Immature natural killer cell (primary cell): ENCODE measurements around the gene PARD3B. TPM values are rescaled to one million over a fixed set of nuclear protein-coding genes. Genes with fewer than 3 reads are reported as not detected.

Experiments
- DNase-seq, 3 donors: peaks; one replicate each; pipeline ENCODE4 v3.0.0; 2022; ENCODE audit warnings: mixed read lengths in 1 of 3
- H3K27ac Mint-ChIP-seq, 6 donors: one replicate each; pipeline ENCODE4 v1.8.0; 2020; ENCODE audit warnings: mixed read lengths in 6 of 6, mild to moderate bottlenecking in 5 of 6, inconsistent platforms in 4 of 6, moderate library complexity in 3 of 6
- H3K27me3 Mint-ChIP-seq, 3 donors: one replicate each; pipeline ENCODE4 v1.8.0; 2020 to 2021; ENCODE audit warnings: low read depth in 3 of 3, mild to moderate bottlenecking in 3 of 3, mixed read lengths in 3 of 3, moderate library complexity in 3 of 3, inconsistent platforms in 1 of 3
- H3K36me3 Mint-ChIP-seq, 3 donors: one replicate each; pipeline ENCODE4 v1.8.0; 2020; ENCODE audit warnings: mixed read lengths in 3 of 3, inconsistent platforms in 2 of 3, mild to moderate bottlenecking in 2 of 3
- H3K4me1 Mint-ChIP-seq, 2 donors: one replicate each; pipeline ENCODE4 v1.8.0; 2020; ENCODE audit warnings: inconsistent platforms in 2 of 2, mild to moderate bottlenecking in 2 of 2, mixed read lengths in 2 of 2, moderate library complexity in 1 of 2
- H3K4me3 Mint-ChIP-seq, 5 donors: one replicate each; pipeline ENCODE4 v1.8.0; 2020; ENCODE audit warnings: mild to moderate bottlenecking in 5 of 5, mixed read lengths in 5 of 5, inconsistent platforms in 3 of 5, moderate library complexity in 3 of 5
- H3K9me3 Mint-ChIP-seq, 6 donors: one replicate each; pipeline ENCODE4 v1.8.0; 2020; ENCODE audit warnings: mild to moderate bottlenecking in 6 of 6, mixed read lengths in 6 of 6, inconsistent platforms in 4 of 6, moderate library complexity in 3 of 6
- polyA plus RNA-seq, 3 donors: library from polyadenylated mRNA; unstranded; fragments of 300-500 nt; fragmentation: Illumina TruSeq; gene quantifications; one replicate each; pipeline ENCODE4 v1.2.3, GENCODE V29; 2021

PARD3B gene
- polyA plus RNA-seq, 3 donors from 2014 or later = not detected

- DNase-seq = no peak
- no peaks in the 10 kb centered on the region for H3K36me3 Mint-ChIP-seq
- H3K4me3 Mint-ChIP-seq = no peak overlapping the region
- no peak overlapping the region for H3K27ac Mint-ChIP-seq
- peaks cover 0 to 2% (median 0%) of the 10 kb centered on the region in 6 donors for H3K9me3 Mint-ChIP-seq
- peaks cover 0 to 3% (median 0%) of the 10 kb centered on the region in 3 donors for H3K27me3 Mint-ChIP-seq
- H3K4me1 Mint-ChIP-seq = no peaks in the 10 kb centered on the region
Measured at GRCh38 chr2:205494537-205495235, 949.4 kb downstream of the PARD3B start.

DNA sequence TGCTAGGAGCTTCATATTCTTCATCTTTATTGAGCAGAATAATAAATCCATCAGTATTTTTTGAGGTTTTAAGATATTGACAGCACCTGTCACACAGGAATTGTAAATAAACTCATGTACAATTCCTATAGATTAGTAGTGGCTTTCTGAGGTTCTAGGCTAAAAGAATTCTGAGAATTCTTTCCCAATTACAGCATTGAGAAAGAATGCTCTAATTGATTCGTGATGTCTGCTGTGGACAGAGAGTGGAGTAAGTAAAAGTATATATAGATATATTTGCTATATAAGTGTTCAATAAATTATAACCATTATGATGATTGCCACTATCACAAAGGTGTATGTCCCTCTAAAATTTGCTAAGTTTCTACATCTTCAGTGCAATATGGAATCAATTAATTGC, 950.5 kb downstream of the PARD3B start:
- Mint-ChIP-seq H3K27ac (no peak overlapping the region), H3K27me3 (peaks cover 0 to 3% (median 0%) of the 10 kb centered on the region in 3 donors), H3K9me3 (peaks cover 0 to 2% (median 0%) of the 10 kb centered on the region in 6 donors), H3K36me3 (no peaks in the 10 kb centered on the region), H3K4me1 (no peaks in the 10 kb centered on the region), H3K4me3 (no peak overlapping the region)
- DNase-seq = no peak

- no peak for DNase-seq
- H3K4me3 Mint-ChIP-seq = no peak overlapping the region
Measured at GRCh38 chr2:205496370-205496769, 951.1 kb downstream of the PARD3B start.

DNA sequence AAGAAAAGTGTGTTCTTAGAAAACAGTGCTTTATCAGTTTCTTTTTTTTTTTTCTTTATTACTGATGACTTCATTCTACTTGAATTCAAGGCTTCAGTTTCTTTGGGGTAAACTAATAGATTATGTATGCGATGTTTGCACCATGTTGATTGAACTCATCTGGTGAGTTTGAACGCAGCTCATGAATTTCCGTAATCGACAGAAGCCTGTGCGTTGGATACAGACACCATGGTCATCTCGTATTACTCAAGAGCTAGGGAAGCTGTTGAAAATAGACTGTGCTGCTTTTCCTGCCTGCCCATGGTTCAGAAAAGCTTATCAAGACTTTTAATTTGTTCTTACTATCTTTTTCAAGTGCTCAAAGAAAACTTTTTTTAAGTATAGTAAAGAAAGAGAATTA, 951.5 kb downstream of the PARD3B start:
- DNase-seq = no peak
- Mint-ChIP-seq H3K27me3 (no peaks in the 10 kb centered on the region), H3K4me3 (no peak overlapping the region), H3K27ac (no peak overlapping the region), H3K9me3 (peaks cover 0 to 2% (median 0%) of the 10 kb centered on the region in 6 donors), H3K4me1 (no peaks in the 10 kb centered on the region), H3K36me3 (no peaks in the 10 kb centered on the region)

More at GRCh38 chr2:205496370-205496769, 951.1 kb downstream of the PARD3B start:
- Mint-ChIP-seq H3K27me3 (peaks cover 0 to 3% (median 0%) of the 10 kb centered on the region in 3 donors), H3K9me3 (peaks cover 0 to 2% (median 0%) of the 10 kb centered on the region in 6 donors), H3K27ac (no peak overlapping the region), H3K36me3 (no peaks in the 10 kb centered on the region), H3K4me1 (no peaks in the 10 kb centered on the region)

DNA sequence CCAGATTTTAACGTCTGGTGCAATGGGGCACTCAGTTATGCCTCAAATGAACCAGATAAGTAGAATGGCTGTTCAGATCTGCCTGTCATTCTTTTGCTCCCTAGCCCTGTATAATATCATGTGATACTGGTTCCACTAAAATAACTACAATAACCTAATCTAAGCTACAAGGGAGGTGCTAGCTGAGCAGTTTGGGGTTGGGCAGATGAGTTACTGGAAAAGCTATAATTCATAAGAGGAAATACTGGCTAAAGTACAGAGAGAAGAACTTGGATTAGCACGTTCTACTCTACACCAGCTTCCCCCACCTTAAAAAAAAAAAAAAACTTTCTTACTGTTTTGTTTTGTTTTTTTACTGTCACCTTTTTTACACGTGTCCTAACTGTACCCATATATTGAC, 953.7 kb downstream of the PARD3B start:
- no peak overlapping the region for H3K27ac Mint-ChIP-seq
- no peaks in the 10 kb centered on the region for H3K4me1 Mint-ChIP-seq
- DNase-seq = no peak
- H3K9me3 Mint-ChIP-seq = peaks cover 0 to 2% (median 0%) of the 10 kb centered on the region in 6 donors
- H3K27me3 Mint-ChIP-seq = peaks cover 0 to 5% (median 0%) of the 10 kb centered on the region in 3 donors
- H3K4me3 Mint-ChIP-seq = no peak overlapping the region
- no peaks in the 10 kb centered on the region for H3K36me3 Mint-ChIP-seq

- no peak for DNase-seq
- H3K36me3 Mint-ChIP-seq = no peaks in the 10 kb centered on the region
- no peak overlapping the region for H3K4me3 Mint-ChIP-seq
- peaks cover 0 to 4% (median under 1%) of the 10 kb centered on the region in 6 donors for H3K9me3 Mint-ChIP-seq
- no peaks in the 10 kb centered on the region for H3K4me1 Mint-ChIP-seq
- H3K27me3 Mint-ChIP-seq = peaks cover 0 to 5% (median 0%) of the 10 kb centered on the region in 3 donors
- H3K27ac Mint-ChIP-seq = no peak overlapping the region
Measured at GRCh38 chr2:205500065-205500464, 954.8 kb downstream of the PARD3B start.

- no peak overlapping the region for H3K4me3 Mint-ChIP-seq
- no peak overlapping the region for H3K27ac Mint-ChIP-seq
- no peaks in the 10 kb centered on the region for H3K4me1 Mint-ChIP-seq
- H3K27me3 Mint-ChIP-seq = peaks cover 0 to 5% (median 0%) of the 10 kb centered on the region in 3 donors
- no peak for DNase-seq
- no peaks in the 10 kb centered on the region for H3K36me3 Mint-ChIP-seq
- peaks cover 0 to 4% (median under 1%) of the 10 kb centered on the region in 6 donors for H3K9me3 Mint-ChIP-seq
Measured at GRCh38 chr2:205500951-205501350, 955.7 kb downstream of the PARD3B start.

DNA sequence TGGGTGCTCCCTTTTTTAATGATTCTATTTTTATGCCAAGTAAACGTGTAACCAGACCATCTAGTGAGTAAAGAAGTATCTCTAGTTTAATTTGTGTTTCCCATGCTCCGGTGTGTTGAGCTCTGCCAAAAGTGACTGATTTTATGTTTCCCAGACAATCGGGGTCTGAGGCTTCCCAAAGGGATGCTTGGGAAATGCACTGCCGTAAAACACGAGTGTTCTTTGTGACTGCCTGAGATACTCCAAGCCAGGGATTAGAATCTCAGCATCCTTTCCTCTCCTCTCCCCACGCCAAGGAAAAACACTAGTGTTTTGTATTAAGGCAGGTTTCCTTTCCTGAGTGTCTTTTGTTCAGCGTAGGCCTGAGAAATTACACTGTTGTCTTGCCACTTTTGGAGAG, 956.6 kb downstream of the PARD3B start:
- Mint-ChIP-seq H3K4me3 (no peak overlapping the region), H3K4me1 (no peaks in the 10 kb centered on the region), H3K9me3 (peaks cover 0 to 4% (median under 1%) of the 10 kb centered on the region in 6 donors), H3K27me3 (peaks cover 0 to 5% (median 0%) of the 10 kb centered on the region in 3 donors), H3K27ac (no peak overlapping the region), H3K36me3 (no peaks in the 10 kb centered on the region)
- no peak for DNase-seq

- no peaks in the 10 kb centered on the region for H3K36me3 Mint-ChIP-seq
- H3K9me3 Mint-ChIP-seq = peaks cover 0 to 4% (median 2%) of the 10 kb centered on the region in 6 donors
- H3K4me3 Mint-ChIP-seq = no peak overlapping the region
- peaks cover 0 to 5% (median 0%) of the 10 kb centered on the region in 3 donors for H3K27me3 Mint-ChIP-seq
- H3K27ac Mint-ChIP-seq = no peak overlapping the region
- H3K4me1 Mint-ChIP-seq = no peaks in the 10 kb centered on the region
- no peak for DNase-seq
Measured at GRCh38 chr2:205505371-205505770, 960.1 kb downstream of the PARD3B start.

DNA sequence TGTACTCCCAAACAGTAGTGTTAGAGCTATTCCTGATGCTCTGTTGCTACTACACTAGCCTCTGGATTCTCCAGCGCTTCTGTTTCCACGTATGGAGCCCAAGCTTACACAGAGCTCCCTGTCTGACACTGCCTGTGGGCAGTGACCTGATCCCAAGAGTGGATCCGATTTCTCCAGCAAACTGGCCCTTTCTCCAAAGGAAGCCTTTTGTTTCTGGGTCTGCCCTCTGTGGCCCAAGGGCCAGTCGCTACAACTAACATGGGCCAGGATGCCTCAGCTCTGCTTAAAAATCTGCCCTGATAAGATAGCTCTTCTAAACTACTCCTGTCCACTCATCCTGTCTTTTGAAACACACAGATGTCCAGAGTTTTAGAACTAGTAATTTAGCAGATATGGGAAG, 964.4 kb downstream of the PARD3B start:
- no peak for DNase-seq
- no peaks in the 10 kb centered on the region for H3K36me3 Mint-ChIP-seq
- no peaks in the 10 kb centered on the region for H3K4me1 Mint-ChIP-seq
- no peaks in the 10 kb centered on the region for H3K27me3 Mint-ChIP-seq
- no peak overlapping the region for H3K27ac Mint-ChIP-seq
- no peak overlapping the region for H3K4me3 Mint-ChIP-seq
- peaks cover 0 to 3% (median 2%) of the 10 kb centered on the region in 6 donors for H3K9me3 Mint-ChIP-seq

GRCh38 chr2:205510345-205510744, 965.1 kb downstream of the PARD3B start:
- no peak overlapping the region for H3K27ac Mint-ChIP-seq
- no peaks in the 10 kb centered on the region for H3K36me3 Mint-ChIP-seq
- no peaks in the 10 kb centered on the region for H3K4me1 Mint-ChIP-seq
- peaks cover 0 to 2% (median 0%) of the 10 kb centered on the region in 3 donors for H3K27me3 Mint-ChIP-seq
- no peak for DNase-seq
- H3K9me3 Mint-ChIP-seq = peaks cover 0 to 2% (median under 1%) of the 10 kb centered on the region in 6 donors
- H3K4me3 Mint-ChIP-seq = no peak overlapping the region

- Mint-ChIP-seq H3K4me3 (no peak overlapping the region), H3K27me3 (peaks cover 0 to 3% (median 2%) of the 10 kb centered on the region in 3 donors), H3K9me3 (peaks cover 0 to 4% (median under 1%) of the 10 kb centered on the region in 6 donors), H3K27ac (no peak overlapping the region), H3K36me3 (no peaks in the 10 kb centered on the region), H3K4me1 (no peaks in the 10 kb centered on the region)
- no peak for DNase-seq
Measured at GRCh38 chr2:205511221-205511620, 965.9 kb downstream of the PARD3B start.

GRCh38 chr2:205511641-205512040, 966.4 kb downstream of the PARD3B start:
- Mint-ChIP-seq H3K9me3 (peaks cover 0 to 4% (median 0%) of the 10 kb centered on the region in 6 donors), H3K4me3 (no peak overlapping the region), H3K27ac (no peak overlapping the region)

DNA sequence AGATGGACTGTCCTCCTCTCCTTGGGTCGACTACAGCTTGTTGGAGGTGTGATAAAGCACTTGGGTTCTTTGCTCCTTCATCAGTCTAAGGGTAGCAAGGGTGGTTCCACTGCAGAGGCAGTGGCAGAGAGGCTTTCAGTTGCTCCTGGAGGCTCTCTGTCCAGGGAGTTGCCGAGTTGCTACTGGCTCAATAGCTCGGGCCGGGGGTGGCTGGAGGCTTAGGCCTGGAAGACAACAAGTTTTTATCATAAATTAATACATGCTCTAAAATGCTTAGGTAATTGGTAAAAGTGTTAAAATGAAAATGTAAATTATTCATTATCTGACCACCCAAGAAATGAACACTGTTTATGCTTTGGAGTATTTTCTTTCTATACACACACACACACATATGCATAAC, 975.0 kb downstream of the PARD3B start:
- Mint-ChIP-seq H3K36me3 (no peaks in the 10 kb centered on the region), H3K4me3 (no peak overlapping the region), H3K4me1 (no peaks in the 10 kb centered on the region), H3K9me3 (peaks cover 0 to 8% (median 3%) of the 10 kb centered on the region in 6 donors), H3K27me3 (peaks cover 0 to 5% (median 4%) of the 10 kb centered on the region in 3 donors), H3K27ac (no peak overlapping the region)
- no peak for DNase-seq

More at GRCh38 chr2:205511641-205512040, 966.4 kb downstream of the PARD3B start:
- Mint-ChIP-seq H3K27me3 (peaks cover 0 to 3% (median 2%) of the 10 kb centered on the region in 3 donors), H3K36me3 (no peaks in the 10 kb centered on the region), H3K4me1 (no peaks in the 10 kb centered on the region)
- DNase-seq = no peak
